Measurements from ENCODE around the gene ITFG1.

ITFG1 gene

DNA sequence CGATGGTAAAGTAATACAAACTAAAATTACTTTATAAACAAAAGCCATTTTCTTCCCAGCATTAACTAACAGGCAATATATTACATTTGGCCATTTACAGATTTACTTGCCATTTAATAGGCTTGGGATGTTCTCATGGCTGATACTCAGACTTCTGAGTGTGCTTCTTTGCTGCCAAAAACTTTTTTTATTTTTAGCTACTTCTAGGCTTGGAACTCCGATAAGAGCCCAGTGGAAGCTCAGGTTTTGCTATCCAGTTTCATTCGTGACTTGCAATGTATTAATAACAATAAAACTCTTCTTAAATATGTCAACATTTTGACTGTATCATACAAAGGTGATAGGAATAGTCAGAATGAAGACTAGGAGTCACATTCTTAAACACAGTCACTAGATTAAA is 152.3 kb downstream of the ITFG1 start:
- no peak for DNase-seq
- no peaks in the 10 kb centered on the region for H3K27me3 ChIP-seq (replicated peaks)
- H3K27ac ChIP-seq = no peak overlapping the region
- in situ Hi-C loops (cut with HindIII; ENCODE audit: low pct_ligation_motif_present, low sequenced_read_pairs) = no loop called here
- no peaks in the 10 kb centered on the region for H3K36me3 ChIP-seq (replicated peaks)
- no peak for TF ChIP-seq CTCF (IDR thresholded peaks at IDR 0.05; ENCODE audit: low read depth, low read length, missing control alignments)
- no peak overlapping the region for H3K4me3 ChIP-seq (ENCODE audit: low read depth, low read length)

- no peaks in the 10 kb centered on the region for H3K36me3 ChIP-seq (replicated peaks)
- H3K4me3 ChIP-seq (ENCODE audit: low read depth, low read length) = no peak overlapping the region
- no peaks in the 10 kb centered on the region for H3K27me3 ChIP-seq (replicated peaks)
- no peak overlapping the region for H3K27ac ChIP-seq
- no peak for TF ChIP-seq CTCF (IDR thresholded peaks at IDR 0.05; ENCODE audit: low read depth, low read length, missing control alignments)
- in situ Hi-C loops (cut with HindIII; ENCODE audit: low pct_ligation_motif_present, low sequenced_read_pairs) = no loop called here
- no peak for DNase-seq
These were observed 156.3 kb downstream of the ITFG1 start for GRCh38 chr16:47304563-47304962.

GRCh38 chr16:47299587-47299986 is 161.3 kb downstream of the ITFG1 start:
- no peak for TF ChIP-seq CTCF (IDR thresholded peaks at IDR 0.05; ENCODE audit: low read depth, low read length, missing control alignments)
- DNase-seq = no peak
- H3K27ac ChIP-seq = no peak overlapping the region
- H3K27me3 ChIP-seq (replicated peaks) = no peaks in the 10 kb centered on the region
- no peak overlapping the region for H3K4me3 ChIP-seq (ENCODE audit: low read depth, low read length)
- in situ Hi-C loops (cut with HindIII; ENCODE audit: low pct_ligation_motif_present, low sequenced_read_pairs) = no loop called here
- no peaks in the 10 kb centered on the region for H3K36me3 ChIP-seq (replicated peaks)

GRCh38 chr16:47284999-47285398 is 175.9 kb downstream of the ITFG1 start:
- Histone ChIP-seq H3K27me3 (replicated peaks) (no peaks in the 10 kb centered on the region), H3K4me3 (ENCODE audit: low read depth, low read length) (no peak overlapping the region), H3K27ac (no peak overlapping the region), H3K36me3 (replicated peaks) (no peaks in the 10 kb centered on the region)
- in situ Hi-C loops (cut with HindIII; ENCODE audit: low pct_ligation_motif_present, low sequenced_read_pairs) = no loop called here
- TF ChIP-seq CTCF (IDR thresholded peaks at IDR 0.05; ENCODE audit: low read depth, low read length, missing control alignments) = no peak
- no peak for DNase-seq

DNA sequence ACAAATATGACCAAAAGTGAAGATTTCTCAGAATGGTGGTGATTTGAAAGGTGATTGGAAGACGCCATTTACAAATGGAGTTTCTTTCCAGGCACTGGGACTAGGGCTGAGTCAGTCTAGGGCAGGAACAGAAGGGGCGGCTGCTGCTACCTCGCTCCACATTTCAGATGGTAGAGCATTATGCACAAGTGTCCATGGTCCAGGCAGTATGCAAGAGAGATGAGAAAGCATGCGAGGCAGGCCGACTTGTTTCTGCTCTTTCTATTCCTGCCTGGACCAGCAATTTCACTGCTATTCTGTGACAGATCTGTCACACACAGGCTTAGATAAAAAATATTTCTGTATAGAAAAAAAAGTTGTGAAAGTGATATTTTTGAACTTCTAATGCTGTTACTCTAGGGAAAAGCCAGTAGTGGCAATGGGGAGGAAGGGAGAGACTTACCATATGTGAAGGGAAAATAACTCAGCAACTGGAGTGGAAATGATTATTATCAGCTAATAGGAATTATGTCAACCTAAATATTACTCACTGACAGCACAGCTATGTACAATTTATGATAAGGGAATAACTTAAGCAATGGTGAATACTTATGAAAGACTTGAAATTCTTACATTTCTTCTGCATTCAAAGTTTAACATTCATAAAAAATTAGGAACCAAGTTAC is 182.4 kb downstream of the ITFG1 start:
- DNase-seq = no peak
- H3K4me3 ChIP-seq (ENCODE audit: low read depth, low read length) = no peak overlapping the region
- no peaks in the 10 kb centered on the region for H3K36me3 ChIP-seq (replicated peaks)
- no peak overlapping the region for H3K27ac ChIP-seq
- H3K27me3 ChIP-seq (replicated peaks) = no peaks in the 10 kb centered on the region
- TF ChIP-seq CTCF (IDR thresholded peaks at IDR 0.05; ENCODE audit: low read depth, low read length, missing control alignments) = no peak
- in situ Hi-C loops (cut with HindIII; ENCODE audit: low pct_ligation_motif_present, low sequenced_read_pairs) = no loop called here

- no peak for TF ChIP-seq CTCF (IDR thresholded peaks at IDR 0.05; ENCODE audit: low read depth, low read length, missing control alignments)
- no peaks in the 10 kb centered on the region for H3K27me3 ChIP-seq (replicated peaks)
- H3K4me3 ChIP-seq (ENCODE audit: low read depth, low read length) = no peak overlapping the region
- in situ Hi-C loops (cut with HindIII; ENCODE audit: low pct_ligation_motif_present, low sequenced_read_pairs) = no loop called here
- DNase-seq = no peak
- H3K27ac ChIP-seq = no peak overlapping the region
- H3K36me3 ChIP-seq (replicated peaks) = no peaks in the 10 kb centered on the region
These were observed 184.3 kb downstream of the ITFG1 start for GRCh38 chr16:47276522-47276921.
